ENCODE measurements around the gene HUWE1.
"Not testable (repeated sequence)": the region's sequence is repeated elsewhere in the genome, so short reads cannot be mapped to it uniquely, and the experiment has no call there.

The HUWE1 gene

GRCh38 chrX:53686151-53686885, at the start of gene HUWE1:
Gene HUWE1 (minus strand): TSS chrX:53686719. CDS start chrX:53654107, 32,612 bp downstream.
- peak; percentile 64 for DNase-seq (ENCODE audit: low read depth)

GRCh38 chrX:53732797-53733196, 46.3 kb upstream of the HUWE1 start:
- DNase-seq (ENCODE audit: low read depth): no peak

- no peak for DNase-seq (ENCODE audit: low read depth)
These were observed 43.2 kb upstream of the HUWE1 start for GRCh38 chrX:53729751-53730150.

GRCh38 chrX:53728506-53728905, 42.0 kb upstream of the HUWE1 start:
- no peak for DNase-seq (ENCODE audit: low read depth)

GRCh38 chrX:53724872-53725271, 38.4 kb upstream of the HUWE1 start:
- no peak for DNase-seq (ENCODE audit: low read depth)

- DNase-seq (ENCODE audit: low read depth): no peak
These were observed 36.9 kb upstream of the HUWE1 start for GRCh38 chrX:53723381-53723780.

GRCh38 chrX:53721610-53722009, 35.1 kb upstream of the HUWE1 start:
- not testable (repeated sequence) for DNase-seq (ENCODE audit: low read depth)

- not testable (repeated sequence) for DNase-seq (ENCODE audit: low read depth)
These were observed 33.1 kb upstream of the HUWE1 start for GRCh38 chrX:53719666-53720065.

- no peak for DNase-seq (ENCODE audit: low read depth)
These were observed 31.6 kb upstream of the HUWE1 start for GRCh38 chrX:53718073-53718472.

GRCh38 chrX:53717205-53717604, 30.7 kb upstream of the HUWE1 start:
- no peak for DNase-seq (ENCODE audit: low read depth)

GRCh38 chrX:53716328-53717088, 30.0 kb upstream of the HUWE1 start:
- DNase-seq (ENCODE audit: low read depth): no peak

- no peak for DNase-seq (ENCODE audit: low read depth)
These were observed 28.9 kb upstream of the HUWE1 start for GRCh38 chrX:53715346-53715924.

- DNase-seq (ENCODE audit: low read depth): no peak
These were observed 28.2 kb upstream of the HUWE1 start for GRCh38 chrX:53714580-53715345.

- no peak for DNase-seq (ENCODE audit: low read depth)
These were observed 27.6 kb upstream of the HUWE1 start for GRCh38 chrX:53713987-53714579.

- no peak for DNase-seq (ENCODE audit: low read depth)
These were observed 24.9 kb upstream of the HUWE1 start for GRCh38 chrX:53711436-53711835.

GRCh38 chrX:53704854-53705253, 18.3 kb upstream of the HUWE1 start:
- DNase-seq (ENCODE audit: low read depth): no peak

GRCh38 chrX:53704294-53704693, 17.8 kb upstream of the HUWE1 start:
- no peak for DNase-seq (ENCODE audit: low read depth)

GRCh38 chrX:53695946-53696549, 9.5 kb upstream of the HUWE1 start:
- no peak for DNase-seq (ENCODE audit: low read depth)

GRCh38 chrX:53694642-53695041, 8.1 kb upstream of the HUWE1 start:
- no peak for DNase-seq (ENCODE audit: low read depth)

- DNase-seq (ENCODE audit: low read depth): no peak
These were observed 1.8 kb upstream of the HUWE1 start for GRCh38 chrX:53688300-53688699.

GRCh38 chrX:53685711-53686110, 808 bp downstream of the HUWE1 start:
- no peak for DNase-seq (ENCODE audit: low read depth)

Data from stimulated activated CD8-positive, alpha-beta memory T cell treated with anti-CD3 and anti-CD28 coated beads, Interleukin-7, amount 100 ng/mL, for 24 hours (primary cell).